Retinal pigment epithelial cell (primary cell): ENCODE data around the gene FAM177A1.

Experiments
- DNase-seq: peaks from one replicate; pipeline ENCODE4 v3.0.0-alpha.2; 2010; ENCODE audit warnings: low read depth
- H3K4me3 ChIP-seq: 2 replicates; pipeline ENCODE4 v1.5.1; 2011; ENCODE audit warnings: mild to moderate bottlenecking, low read length, control low read depth, moderate library complexity
- CTCF ChIP-seq: conservative IDR thresholded peaks from 2 replicates; pipeline ENCODE4 v1.5.1; 2011; ENCODE audit warnings: low read depth, low read length, control low read depth, inconsistent platforms

FAM177A1 gene

GRCh38 chr14:35068238-35069012 lies 22.4 kb downstream of the FAM177A1 start:
- no peak for TF ChIP-seq CTCF
- DNase-seq = no peak
- no peak overlapping the region for H3K4me3 ChIP-seq

GRCh38 chr14:35072226-35072625 lies 26.2 kb downstream of the FAM177A1 start:
- TF ChIP-seq CTCF = no peak
- H3K4me3 ChIP-seq = no peak overlapping the region
- no peak for DNase-seq

GRCh38 chr14:35073486-35073885 lies 27.4 kb downstream of the FAM177A1 start:
- DNase-seq = no peak
- no peak for TF ChIP-seq CTCF
- H3K4me3 ChIP-seq = no peak overlapping the region

GRCh38 chr14:35078082-35078481 lies 32.0 kb downstream of the FAM177A1 start:
- H3K4me3 ChIP-seq = no peak overlapping the region
- DNase-seq = no peak
- TF ChIP-seq CTCF = no peak

- TF ChIP-seq CTCF = no peak
- DNase-seq = no peak
- no peak overlapping the region for H3K4me3 ChIP-seq
Observed at GRCh38 chr14:35079742-35080141, 33.7 kb downstream of the FAM177A1 start.

GRCh38 chr14:35083530-35084150 lies 37.6 kb downstream of the FAM177A1 start:
- H3K4me3 ChIP-seq = no peak overlapping the region
- TF ChIP-seq CTCF = no peak
- no peak for DNase-seq

- TF ChIP-seq CTCF = no peak
- H3K4me3 ChIP-seq = no peak overlapping the region
- no peak for DNase-seq
Observed at GRCh38 chr14:35085441-35085840, 39.4 kb downstream of the FAM177A1 start.
